ENCODE measurements around the gene PAPPA2.
"Not testable (repeated sequence)": the region's sequence is repeated elsewhere in the genome, so short reads cannot be mapped to it uniquely, and the experiment has no call there.

PAPPA2 gene

DNA sequence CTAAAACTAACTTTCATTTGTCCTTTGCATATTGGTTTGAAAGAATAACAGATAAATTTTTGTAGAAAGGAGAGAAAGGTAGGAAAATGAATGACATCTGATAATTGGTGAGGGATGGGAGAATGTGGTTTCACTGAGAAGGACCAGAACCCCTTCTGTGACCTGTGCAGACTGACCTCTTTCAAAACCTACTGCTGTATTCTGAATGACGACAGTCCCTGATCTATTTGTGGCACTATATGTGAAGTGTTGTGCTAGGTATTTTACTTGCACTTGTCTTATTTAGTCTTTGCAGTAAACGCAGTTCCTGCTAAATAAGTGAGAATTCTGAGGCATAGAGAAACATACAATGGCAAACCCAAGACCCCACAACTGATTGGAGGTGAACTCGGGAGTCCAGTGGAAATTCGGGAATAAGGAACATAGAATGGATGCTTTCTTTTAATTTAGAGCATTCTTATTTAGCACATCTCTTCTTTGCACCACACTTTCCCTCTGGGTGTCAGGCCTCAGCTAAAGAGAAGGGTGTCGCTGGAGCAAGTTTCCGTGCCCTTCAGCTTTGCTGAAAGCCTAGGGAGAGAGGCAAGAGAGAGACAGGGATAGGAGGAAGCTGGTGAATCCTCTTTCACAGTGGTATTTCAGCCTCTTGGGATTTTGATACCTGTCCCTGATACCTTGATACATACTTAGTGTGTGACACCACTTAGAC is 230.2 kb downstream of the PAPPA2 start:
- no peak for DNase-seq (ENCODE audit: low read depth, low spot score)

DNA sequence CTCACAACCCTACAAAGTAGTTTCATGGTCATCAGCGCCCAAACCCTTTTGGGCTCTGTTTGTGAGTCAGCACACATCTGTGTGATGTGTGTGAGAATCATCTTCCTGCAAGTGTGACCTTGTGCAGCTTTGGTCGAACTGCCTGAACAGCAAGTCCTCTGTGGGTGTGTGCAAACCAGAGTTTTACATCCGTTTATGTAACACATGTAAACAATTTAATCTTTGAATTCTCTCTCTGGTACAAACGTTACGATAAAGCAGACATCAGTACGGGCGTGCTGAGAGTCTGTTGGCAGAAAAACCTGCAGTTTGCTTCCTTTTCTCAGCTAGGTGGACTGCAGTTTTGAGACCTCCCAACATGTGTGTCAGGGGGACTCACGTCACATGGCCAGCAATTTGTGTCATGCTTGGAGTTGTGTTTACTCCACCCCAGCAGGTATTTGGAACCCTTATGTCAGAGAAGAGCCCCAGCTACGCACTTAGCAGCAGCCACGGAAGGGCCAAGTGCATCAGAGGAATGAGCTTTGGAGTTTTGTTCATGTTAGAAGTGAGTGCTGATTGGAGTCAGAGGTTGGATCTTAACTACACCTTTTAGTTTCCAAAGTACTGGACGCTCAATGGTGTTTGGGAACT is 230.8 kb downstream of the PAPPA2 start:
- no peak for DNase-seq (ENCODE audit: low read depth, low spot score)

GRCh38 chr1:176694713-176695112 is 231.7 kb downstream of the PAPPA2 start:
- no peak for DNase-seq (ENCODE audit: low read depth, low spot score)

GRCh38 chr1:176696109-176696508 is 233.1 kb downstream of the PAPPA2 start:
- DNase-seq (ENCODE audit: low read depth, low spot score): no peak

- DNase-seq (ENCODE audit: low read depth, low spot score): no peak
Observed at GRCh38 chr1:176696689-176697088, 233.7 kb downstream of the PAPPA2 start.

- no peak for DNase-seq (ENCODE audit: low read depth, low spot score)
Observed at GRCh38 chr1:176699821-176700220, 236.8 kb downstream of the PAPPA2 start.

- no peak for DNase-seq (ENCODE audit: low read depth, low spot score)
Observed at GRCh38 chr1:176701151-176701866, 238.3 kb downstream of the PAPPA2 start.

GRCh38 chr1:176702901-176703300 is 239.9 kb downstream of the PAPPA2 start:
- no peak for DNase-seq (ENCODE audit: low read depth, low spot score)

DNA sequence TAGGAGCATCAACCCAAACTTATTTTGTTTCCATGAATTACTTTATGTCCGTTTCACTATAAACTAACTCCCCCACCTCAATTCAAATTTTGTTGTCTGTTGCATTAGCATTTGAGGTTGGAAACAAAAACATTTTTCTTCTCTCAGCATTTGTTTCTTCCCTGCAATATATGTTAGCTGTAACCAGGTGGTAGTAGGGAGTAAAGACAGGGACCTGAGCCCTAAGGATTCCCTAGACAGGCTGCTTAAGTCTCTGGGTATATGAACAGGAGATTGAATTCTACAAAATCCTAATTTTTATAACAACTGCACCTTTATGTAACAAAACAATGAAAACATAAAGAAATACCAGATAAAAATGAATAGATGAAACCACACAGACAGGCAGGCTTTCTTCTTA is 242.6 kb downstream of the PAPPA2 start:
- DNase-seq (ENCODE audit: low read depth, low spot score): no peak

DNA sequence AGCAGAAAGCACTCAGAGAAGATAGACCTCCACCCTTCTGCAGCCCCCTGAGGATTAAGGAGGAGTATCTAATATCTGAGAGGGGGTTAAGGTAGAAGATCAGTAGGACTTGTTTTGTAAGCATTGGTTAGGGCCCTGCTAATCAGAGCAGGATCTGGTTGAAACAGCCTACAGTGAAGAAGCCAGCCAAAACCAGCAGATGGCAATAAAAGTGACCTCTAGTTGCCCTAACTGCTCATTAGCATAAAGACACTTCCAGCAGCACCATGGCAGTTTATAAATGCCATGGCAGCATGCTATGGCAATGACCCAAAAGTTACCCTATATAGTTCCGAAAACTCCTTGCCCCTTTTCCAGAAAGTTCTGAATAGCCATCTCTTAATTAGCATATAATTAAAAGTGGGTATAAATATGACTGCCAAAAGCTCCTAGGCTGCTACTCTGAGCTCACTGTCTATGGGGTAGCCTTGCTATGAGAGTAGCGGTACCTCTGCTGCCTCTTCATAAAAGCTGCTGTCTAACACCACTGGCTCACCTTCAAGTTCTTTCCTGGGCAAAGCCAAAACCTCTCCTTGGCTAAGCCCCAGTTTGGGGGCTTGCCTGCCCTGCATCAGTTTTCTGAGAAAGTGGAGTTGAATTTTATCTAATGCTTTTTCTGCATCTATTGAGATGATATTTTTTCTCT is 254.2 kb downstream of the PAPPA2 start:
- DNase-seq (ENCODE audit: low read depth, low spot score): no peak

- DNase-seq (ENCODE audit: low read depth, low spot score): no peak
Observed at GRCh38 chr1:176719447-176719846, 256.5 kb downstream of the PAPPA2 start.

DNA sequence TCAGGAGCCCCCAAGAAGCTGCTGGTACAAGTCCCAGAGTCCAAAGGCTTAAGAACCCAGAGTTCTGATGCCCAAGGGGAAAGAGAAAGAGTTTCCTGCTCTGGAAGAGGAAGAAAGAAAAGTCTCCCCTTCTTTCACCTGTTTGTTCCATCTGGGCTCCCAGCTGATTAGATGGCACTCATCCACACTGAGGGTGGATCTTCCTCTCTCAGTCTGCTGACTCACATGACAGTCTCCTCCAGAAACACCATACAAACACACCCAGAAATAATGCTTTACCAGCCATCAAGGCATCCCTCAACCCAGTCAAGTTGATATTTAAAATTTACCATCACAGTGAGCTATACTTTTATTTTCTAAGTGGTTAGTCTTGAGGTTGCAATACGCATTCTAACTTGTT is 257.9 kb downstream of the PAPPA2 start:
- no peak for DNase-seq (ENCODE audit: low read depth, low spot score)

- no peak for DNase-seq (ENCODE audit: low read depth, low spot score)
Observed at GRCh38 chr1:176733661-176734060, 270.7 kb downstream of the PAPPA2 start.

GRCh38 chr1:176735201-176735600 is 272.2 kb downstream of the PAPPA2 start:
- no peak for DNase-seq (ENCODE audit: low read depth, low spot score)

DNA sequence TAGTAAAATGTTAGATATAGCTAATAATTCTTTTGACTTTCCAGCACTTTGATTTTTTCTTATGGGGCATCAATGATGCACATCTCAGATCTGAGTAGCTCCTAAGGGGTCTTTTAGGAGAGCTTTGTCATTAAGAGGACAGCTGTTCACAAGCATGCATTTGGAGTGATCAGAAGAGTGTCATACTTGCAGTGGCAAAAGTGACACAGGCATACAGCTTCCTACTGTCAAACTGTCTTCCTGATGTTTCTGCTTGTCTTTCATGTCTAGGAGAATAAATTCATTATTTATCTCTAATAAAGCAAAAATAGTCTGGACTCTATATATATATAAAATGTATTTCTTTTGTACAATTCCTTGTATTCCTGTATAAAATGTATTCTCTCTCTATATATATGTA is 273.0 kb downstream of the PAPPA2 start:
- DNase-seq (ENCODE audit: low read depth, low spot score): no peak

DNA sequence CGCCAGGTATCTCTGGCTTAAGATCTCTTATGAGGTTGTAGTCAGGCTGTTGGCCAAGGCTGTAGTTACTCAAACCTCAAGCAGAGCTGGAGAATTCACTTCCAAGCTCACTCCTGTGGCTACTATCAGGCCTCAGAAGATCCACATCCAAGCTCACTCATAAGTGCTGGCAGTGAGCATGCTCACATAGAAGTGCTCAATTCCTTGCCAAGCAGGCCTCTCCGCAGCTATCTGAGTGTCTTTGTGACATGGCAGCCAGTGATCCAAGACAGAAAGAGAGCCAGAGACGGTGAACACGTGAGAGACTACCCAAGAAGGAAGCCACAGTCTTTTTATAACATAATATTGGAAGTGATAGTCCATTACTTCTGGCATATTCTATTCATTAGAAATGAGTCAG is 278.2 kb downstream of the PAPPA2 start:
- no peak for DNase-seq (ENCODE audit: low read depth, low spot score)

DNA sequence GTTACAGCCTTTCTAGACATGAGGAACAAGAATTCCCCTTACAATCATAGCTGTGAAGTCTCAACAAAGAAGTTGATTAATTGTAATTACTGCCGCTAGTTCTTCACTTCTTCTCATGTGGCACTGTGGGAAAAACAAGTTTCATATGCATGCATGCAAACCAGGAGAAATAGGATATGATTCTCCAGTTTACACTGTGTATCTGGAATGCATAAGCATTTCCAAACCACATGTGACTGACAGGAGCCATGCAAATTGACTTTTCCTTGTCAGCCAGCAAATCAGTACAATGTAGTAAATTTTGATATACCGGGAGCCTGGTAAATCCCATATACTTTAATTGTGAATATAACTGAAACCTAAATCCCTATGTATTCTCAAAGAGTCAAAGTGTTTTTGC is 279.3 kb downstream of the PAPPA2 start:
- DNase-seq (ENCODE audit: low read depth, low spot score): no peak

- DNase-seq (ENCODE audit: low read depth, low spot score): no peak
Observed at GRCh38 chr1:176744142-176744541, 281.2 kb downstream of the PAPPA2 start.

- no peak for DNase-seq (ENCODE audit: low read depth, low spot score)
Observed at GRCh38 chr1:176745945-176746344, 283.0 kb downstream of the PAPPA2 start.

DNA sequence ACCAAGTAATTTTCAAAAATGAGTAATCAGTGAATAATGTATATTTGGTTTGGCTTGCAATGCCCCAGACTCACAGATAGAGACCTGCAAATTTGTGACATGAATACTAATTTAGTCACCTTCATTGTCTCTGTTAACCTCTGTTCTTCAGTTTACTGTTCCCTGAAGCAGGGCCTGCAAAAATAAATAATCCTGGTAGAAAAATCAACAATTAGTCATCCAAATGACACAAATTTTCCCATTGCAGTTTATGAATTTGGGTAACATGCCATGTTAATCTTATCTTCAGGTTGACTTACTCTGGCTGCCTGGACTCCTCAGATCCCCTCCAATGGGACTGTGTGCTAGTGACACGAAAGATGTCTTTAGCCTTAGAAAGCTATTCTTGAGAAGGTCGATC is 289.5 kb downstream of the PAPPA2 start:
- DNase-seq (ENCODE audit: low read depth, low spot score): no peak

- DNase-seq (ENCODE audit: low read depth, low spot score): no peak
Observed at GRCh38 chr1:176754676-176755075, 291.7 kb downstream of the PAPPA2 start.

DNA sequence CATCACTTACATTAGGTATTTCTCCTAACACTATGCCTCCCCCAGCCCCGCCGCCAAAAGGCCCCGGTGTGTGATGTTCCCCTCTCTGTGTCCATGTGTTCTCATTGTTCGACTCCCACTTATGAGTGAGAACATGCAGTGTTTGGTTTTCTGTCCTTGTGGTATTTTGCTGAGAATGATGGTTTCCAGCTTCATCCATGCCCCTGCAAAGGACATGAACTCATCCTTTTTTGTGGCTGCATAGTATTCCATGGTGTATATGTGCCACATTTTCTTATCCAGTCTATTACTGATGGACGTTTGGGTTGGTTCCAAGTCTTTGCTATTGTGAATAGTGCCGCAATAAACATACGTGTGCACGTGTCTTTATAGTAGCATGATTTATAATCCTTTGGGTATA is 293.8 kb downstream of the PAPPA2 start:
- DNase-seq (ENCODE audit: low read depth, low spot score): not testable (repeated sequence)

All from activated CD4-positive, CD25-positive, alpha-beta regulatory T cell treated with anti-CD3 and anti-CD28 coated beads, Interleukin-2, amount 50 U/mL, for 16 hours (primary cell).